Immature natural killer cell (primary cell): ENCODE measurements around the gene PAX2. TPM values are rescaled to one million over a fixed set of nuclear protein-coding genes. Genes with fewer than 3 reads are reported as not detected.
A peak's percentile ranks its signal among the peaks of the same experiment; 100 is the strongest.

ENCODE experiments used
- DNase-seq, 3 donors: peaks; one replicate each; pipeline ENCODE4 v3.0.0; 2022; ENCODE audit warnings: mixed read lengths in 1 of 3
- H3K27ac Mint-ChIP-seq, 6 donors: one replicate each; pipeline ENCODE4 v1.8.0; 2020; ENCODE audit warnings: mixed read lengths in 6 of 6, mild to moderate bottlenecking in 5 of 6, inconsistent platforms in 4 of 6, moderate library complexity in 3 of 6
- H3K27me3 Mint-ChIP-seq, 3 donors: one replicate each; pipeline ENCODE4 v1.8.0; 2020 to 2021; ENCODE audit warnings: low read depth in 3 of 3, mild to moderate bottlenecking in 3 of 3, mixed read lengths in 3 of 3, moderate library complexity in 3 of 3, inconsistent platforms in 1 of 3
- H3K36me3 Mint-ChIP-seq, 3 donors: one replicate each; pipeline ENCODE4 v1.8.0; 2020; ENCODE audit warnings: mixed read lengths in 3 of 3, inconsistent platforms in 2 of 3, mild to moderate bottlenecking in 2 of 3
- H3K4me1 Mint-ChIP-seq, 2 donors: one replicate each; pipeline ENCODE4 v1.8.0; 2020; ENCODE audit warnings: inconsistent platforms in 2 of 2, mild to moderate bottlenecking in 2 of 2, mixed read lengths in 2 of 2, moderate library complexity in 1 of 2
- H3K4me3 Mint-ChIP-seq, 5 donors: one replicate each; pipeline ENCODE4 v1.8.0; 2020; ENCODE audit warnings: mild to moderate bottlenecking in 5 of 5, mixed read lengths in 5 of 5, inconsistent platforms in 3 of 5, moderate library complexity in 3 of 5
- H3K9me3 Mint-ChIP-seq, 6 donors: one replicate each; pipeline ENCODE4 v1.8.0; 2020; ENCODE audit warnings: mild to moderate bottlenecking in 6 of 6, mixed read lengths in 6 of 6, inconsistent platforms in 4 of 6, moderate library complexity in 3 of 6
- polyA plus RNA-seq, 3 donors: library from polyadenylated mRNA; unstranded; fragments of 300-500 nt; fragmentation: Illumina TruSeq; gene quantifications; one replicate each; pipeline ENCODE4 v1.2.3, GENCODE V29; 2021

The PAX2 gene
- polyA plus RNA-seq, 3 donors from 2014 or later, result not detected

GRCh38 chr10:100837300-100837699 lies 91.9 kb downstream of the PAX2 start:
- peaks cover 4 to 14% (median 4%) of the 10 kb centered on the region in 3 donors for H3K27me3 Mint-ChIP-seq
- peaks cover 0 to 3% (median 0%) of the 10 kb centered on the region in 6 donors for H3K9me3 Mint-ChIP-seq
- H3K4me3 Mint-ChIP-seq, result no peak overlapping the region
- H3K27ac Mint-ChIP-seq, result no peak overlapping the region
- no peaks in the 10 kb centered on the region for H3K4me1 Mint-ChIP-seq
- no peak for DNase-seq
- H3K36me3 Mint-ChIP-seq, result no peaks in the 10 kb centered on the region

- no peak overlapping the region for H3K4me3 Mint-ChIP-seq
- DNase-seq, result no peak
- H3K9me3 Mint-ChIP-seq, result peaks cover 0 to 4% (median 0%) of the 10 kb centered on the region in 6 donors
- no peaks in the 10 kb centered on the region for H3K36me3 Mint-ChIP-seq
- no peak overlapping the region for H3K27ac Mint-ChIP-seq
- peaks cover 0 to 11% (median under 1%) of the 10 kb centered on the region in 3 donors for H3K27me3 Mint-ChIP-seq
- no peaks in the 10 kb centered on the region for H3K4me1 Mint-ChIP-seq
These were observed 93.6 kb downstream of the PAX2 start for GRCh38 chr10:100838986-100839385.

DNA sequence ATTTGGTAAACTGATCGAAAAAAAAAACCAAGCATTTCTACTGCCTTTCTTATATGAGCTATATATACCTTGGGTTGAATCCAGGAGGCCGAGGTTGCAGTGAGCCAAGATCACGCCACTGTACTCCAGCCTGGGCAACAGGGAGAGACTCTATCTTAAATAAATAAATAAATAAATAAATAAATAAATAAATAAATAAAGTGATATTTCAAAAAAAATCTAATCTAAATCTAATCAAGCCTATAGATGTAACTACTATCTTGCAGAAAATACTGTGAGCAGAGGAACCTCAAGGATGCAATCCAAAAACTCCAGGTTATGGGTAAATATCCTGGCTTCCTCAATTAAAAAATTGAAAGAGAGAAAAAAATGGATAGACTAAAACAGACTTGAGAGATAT lies 96.1 kb downstream of the PAX2 start:
- no peak for DNase-seq
- Mint-ChIP-seq H3K27ac (no peak overlapping the region), H3K36me3 (no peaks in the 10 kb centered on the region), H3K4me1 (no peaks in the 10 kb centered on the region), H3K4me3 (no peak overlapping the region), H3K9me3 (peaks cover 0 to 2% (median 0%) of the 10 kb centered on the region in 6 donors), H3K27me3 (peaks cover 0 to 8% (median 2%) of the 10 kb centered on the region in 3 donors)

DNA sequence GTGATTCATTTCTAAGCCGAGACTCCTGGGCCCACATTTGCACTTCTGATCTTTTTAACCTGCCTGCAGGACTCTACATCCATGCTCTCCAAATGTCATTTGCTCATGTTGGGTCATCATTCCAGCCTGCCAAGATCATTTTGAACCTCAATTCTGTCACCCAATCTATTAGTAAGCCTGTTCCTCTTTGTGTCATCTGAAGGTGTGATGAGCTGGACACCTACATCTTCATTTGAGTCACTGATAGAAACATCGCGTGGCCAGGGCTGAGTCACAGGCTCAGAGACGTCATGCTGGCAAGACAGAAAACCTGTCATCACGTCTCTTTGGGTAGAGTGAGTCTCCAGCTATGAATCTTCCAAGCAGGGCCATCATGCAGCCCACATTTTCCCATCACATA lies 102.1 kb downstream of the PAX2 start:
- no peak for DNase-seq
- H3K4me3 Mint-ChIP-seq, result no peak overlapping the region
- H3K9me3 Mint-ChIP-seq, result peaks cover 0 to 2% (median 0%) of the 10 kb centered on the region in 6 donors
- H3K4me1 Mint-ChIP-seq, result no peaks in the 10 kb centered on the region
- H3K27me3 Mint-ChIP-seq, result peaks cover 6 to 28% (median 11%) of the 10 kb centered on the region in 3 donors
- no peak overlapping the region for H3K27ac Mint-ChIP-seq
- no peaks in the 10 kb centered on the region for H3K36me3 Mint-ChIP-seq

DNA sequence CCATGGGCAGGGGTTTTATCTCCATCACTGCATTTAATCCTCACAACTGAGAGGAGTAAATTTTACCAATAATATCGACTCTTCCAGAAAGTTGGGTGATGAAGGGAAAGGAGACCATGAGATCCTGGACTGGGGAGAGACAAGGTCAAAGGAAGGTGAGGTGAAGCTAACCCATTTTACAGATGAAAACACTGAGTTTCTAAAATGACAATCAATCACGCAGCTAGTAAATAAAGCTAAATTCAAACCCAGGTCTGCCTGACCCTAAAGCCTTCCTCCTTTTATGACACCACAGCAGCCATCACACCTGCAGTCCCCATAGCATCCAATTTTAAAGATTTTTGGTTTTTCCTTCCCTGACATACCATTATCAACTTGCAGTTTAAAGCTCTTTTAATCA lies 103.4 kb downstream of the PAX2 start:
- no peak overlapping the region for H3K4me3 Mint-ChIP-seq
- no peaks in the 10 kb centered on the region for H3K4me1 Mint-ChIP-seq
- H3K27me3 Mint-ChIP-seq, result peaks cover 8 to 28% (median 12%) of the 10 kb centered on the region in 3 donors
- no peak overlapping the region for H3K27ac Mint-ChIP-seq
- no peak for DNase-seq
- H3K36me3 Mint-ChIP-seq, result no peaks in the 10 kb centered on the region
- peaks cover 0 to 3% (median 0%) of the 10 kb centered on the region in 6 donors for H3K9me3 Mint-ChIP-seq

DNA sequence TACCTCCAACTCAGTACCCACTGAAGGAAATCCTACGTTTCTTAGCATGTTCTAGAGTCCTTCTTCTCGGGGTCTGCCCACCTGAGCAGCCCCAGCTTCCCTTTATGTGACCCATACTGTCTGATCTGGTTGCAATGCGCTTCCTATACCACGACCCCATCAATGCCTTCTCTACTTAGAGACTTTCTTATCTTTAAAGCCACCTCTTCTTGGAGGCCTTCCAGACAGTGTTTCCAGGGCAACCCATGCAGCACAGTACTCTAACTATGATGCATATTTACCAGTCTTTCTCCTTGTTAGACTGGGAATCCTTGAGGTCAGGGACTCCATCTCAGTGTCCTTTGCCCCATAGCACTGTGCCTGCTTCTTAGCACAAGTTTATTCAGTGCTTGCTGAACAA lies 112.9 kb downstream of the PAX2 start:
- no peaks in the 10 kb centered on the region for H3K36me3 Mint-ChIP-seq
- H3K4me1 Mint-ChIP-seq, result no peaks in the 10 kb centered on the region
- no peak overlapping the region for H3K27ac Mint-ChIP-seq
- no peak for DNase-seq
- H3K27me3 Mint-ChIP-seq, result peaks cover 4 to 23% (median 6%) of the 10 kb centered on the region in 3 donors
- peaks cover 0 to 5% (median 0%) of the 10 kb centered on the region in 6 donors for H3K9me3 Mint-ChIP-seq
- no peak overlapping the region for H3K4me3 Mint-ChIP-seq

DNA sequence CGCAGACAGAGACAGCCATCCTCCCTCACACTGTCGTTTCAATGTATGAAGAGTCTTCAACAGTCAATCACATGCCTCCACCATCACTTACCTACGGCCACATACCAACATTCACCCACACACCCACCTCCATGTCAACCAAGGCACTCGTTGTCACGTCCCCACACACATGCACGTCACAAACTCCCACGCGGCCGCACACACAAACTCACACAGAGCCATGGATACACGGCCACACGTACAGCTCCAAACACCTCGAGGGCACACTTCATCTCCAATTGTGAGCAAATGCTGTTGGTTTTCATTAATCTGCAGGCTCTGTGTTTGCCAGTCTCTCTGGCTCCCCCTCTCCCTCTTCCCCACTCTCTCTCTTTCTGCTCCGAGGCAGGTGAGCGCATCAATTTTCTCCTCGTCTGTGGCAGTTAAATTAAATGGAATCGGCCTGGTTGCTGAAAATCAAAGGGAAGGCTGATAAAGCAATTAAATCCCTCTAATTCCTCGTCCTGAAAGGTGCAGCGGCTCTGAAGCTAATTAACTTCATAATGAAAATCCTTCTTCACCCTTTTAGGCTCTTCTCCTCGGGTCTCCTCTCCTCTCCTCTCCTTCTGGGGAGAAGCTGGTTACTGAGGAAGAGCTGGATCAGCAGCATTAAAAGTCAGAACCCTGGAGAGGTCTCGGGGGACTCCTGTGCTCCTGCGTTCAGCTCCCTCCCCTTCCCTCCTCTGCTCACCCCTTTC lies 113.5 kb downstream of the PAX2 start:
- H3K27me3 Mint-ChIP-seq, result peaks cover 4 to 26% (median 5%) of the 10 kb centered on the region in 3 donors
- H3K9me3 Mint-ChIP-seq, result peaks cover 0 to 3% (median 0%) of the 10 kb centered on the region in 6 donors
- no peak for DNase-seq
- H3K36me3 Mint-ChIP-seq, result no peaks in the 10 kb centered on the region
- H3K4me3 Mint-ChIP-seq, result no peak overlapping the region
- H3K4me1 Mint-ChIP-seq, result no peaks in the 10 kb centered on the region
- H3K27ac Mint-ChIP-seq, result no peak overlapping the region

GRCh38 chr10:100859484-100859763 lies 114.0 kb downstream of the PAX2 start:
- no peaks in the 10 kb centered on the region for H3K36me3 Mint-ChIP-seq
- no peak overlapping the region for H3K4me3 Mint-ChIP-seq
- peaks cover 0 to 3% (median 0%) of the 10 kb centered on the region in 6 donors for H3K9me3 Mint-ChIP-seq
- no peak overlapping the region for H3K27ac Mint-ChIP-seq
- no peaks in the 10 kb centered on the region for H3K4me1 Mint-ChIP-seq
- no peak for DNase-seq
- peaks cover 4 to 27% (median 5%) of the 10 kb centered on the region in 3 donors for H3K27me3 Mint-ChIP-seq

DNA sequence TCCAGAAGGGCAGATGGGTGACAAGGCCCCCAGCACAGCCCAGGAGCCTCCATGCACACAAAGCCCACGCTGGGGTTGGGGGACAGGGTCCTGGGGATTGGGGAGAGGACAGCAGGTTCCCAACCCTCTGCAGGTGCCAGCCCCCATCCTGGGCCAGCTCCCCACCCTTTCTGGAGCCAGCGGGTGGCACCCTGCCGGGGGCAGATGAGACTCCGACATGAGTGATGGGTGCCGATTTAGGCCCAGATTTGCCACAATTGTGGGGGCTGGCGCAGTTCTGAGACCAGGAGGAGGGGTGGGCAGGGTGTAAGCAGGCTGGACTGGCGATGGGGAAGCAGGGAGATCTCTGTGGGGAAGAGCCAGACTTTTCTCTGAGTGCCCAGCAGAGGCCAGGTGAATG lies 118.1 kb downstream of the PAX2 start:
- peaks cover 4 to 29% (median 13%) of the 10 kb centered on the region in 3 donors for H3K27me3 Mint-ChIP-seq
- H3K4me3 Mint-ChIP-seq, result no peak overlapping the region
- H3K4me1 Mint-ChIP-seq, result no peaks in the 10 kb centered on the region
- no peaks in the 10 kb centered on the region for H3K36me3 Mint-ChIP-seq
- H3K9me3 Mint-ChIP-seq, result peaks cover 0 to 2% (median 0%) of the 10 kb centered on the region in 6 donors
- H3K27ac Mint-ChIP-seq, result no peak overlapping the region
- DNase-seq, result no peak

DNA sequence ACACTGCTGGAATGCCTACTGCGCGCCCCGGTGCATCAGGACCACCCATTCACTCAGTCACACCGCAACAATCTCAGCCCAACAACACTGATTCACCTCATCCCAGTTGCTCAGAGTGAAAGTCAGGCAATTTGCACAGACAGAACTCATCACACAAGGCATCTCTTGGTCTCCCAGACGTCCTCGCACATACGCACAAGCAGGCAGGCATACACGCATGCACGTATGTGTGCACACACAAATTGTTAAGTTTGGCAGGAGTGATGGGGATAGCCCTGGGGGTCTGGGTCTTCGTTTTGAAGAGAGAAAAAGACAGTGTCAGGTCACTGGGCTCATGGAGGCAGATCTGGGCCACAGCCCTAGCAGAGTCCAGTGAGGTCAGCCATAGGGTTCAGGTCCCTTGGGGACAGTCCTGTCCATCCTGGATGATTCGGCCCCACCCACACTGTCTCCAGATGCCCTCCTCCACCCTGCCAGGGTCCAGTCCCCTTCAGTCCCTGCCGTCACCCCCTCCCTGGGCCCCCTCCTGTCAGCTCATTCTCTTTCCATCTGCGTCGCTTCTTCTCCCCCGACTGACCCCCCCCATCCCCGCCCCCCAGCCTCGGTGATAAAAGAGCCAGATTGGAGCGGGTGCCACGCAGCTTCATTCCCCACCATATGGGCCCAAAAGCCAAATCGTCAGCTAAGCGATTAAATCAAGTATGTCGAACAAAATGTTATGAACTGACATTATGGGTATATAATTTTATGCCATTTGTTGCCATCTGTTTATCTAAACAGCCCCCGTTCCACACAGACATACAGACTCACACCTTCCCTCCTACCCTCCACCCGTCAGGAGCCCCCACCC lies 118.9 kb downstream of the PAX2 start:
- no peak for DNase-seq
- no peaks in the 10 kb centered on the region for H3K36me3 Mint-ChIP-seq
- H3K27ac Mint-ChIP-seq, result peak overlapping the region in 1 of 6 donors; percentile 7
- no peaks in the 10 kb centered on the region for H3K4me1 Mint-ChIP-seq
- H3K9me3 Mint-ChIP-seq, result peaks cover 0 to 2% (median 0%) of the 10 kb centered on the region in 6 donors
- H3K4me3 Mint-ChIP-seq, result no peak overlapping the region
- H3K27me3 Mint-ChIP-seq, result peaks cover 2 to 26% (median 10%) of the 10 kb centered on the region in 3 donors

GRCh38 chr10:100864978-100865377 lies 119.6 kb downstream of the PAX2 start:
- peaks cover 2 to 26% (median 10%) of the 10 kb centered on the region in 3 donors for H3K27me3 Mint-ChIP-seq
- H3K4me1 Mint-ChIP-seq, result no peaks in the 10 kb centered on the region
- H3K27ac Mint-ChIP-seq, result no peak overlapping the region
- no peak for DNase-seq
- no peaks in the 10 kb centered on the region for H3K36me3 Mint-ChIP-seq
- no peaks in the 10 kb centered on the region for H3K9me3 Mint-ChIP-seq
- no peak overlapping the region for H3K4me3 Mint-ChIP-seq

- H3K36me3 Mint-ChIP-seq, result no peaks in the 10 kb centered on the region
- no peak overlapping the region for H3K4me3 Mint-ChIP-seq
- no peak overlapping the region for H3K27ac Mint-ChIP-seq
- no peaks in the 10 kb centered on the region for H3K4me1 Mint-ChIP-seq
- H3K9me3 Mint-ChIP-seq, result no peaks in the 10 kb centered on the region
- DNase-seq, result no peak
- peaks cover 5 to 26% (median 10%) of the 10 kb centered on the region in 3 donors for H3K27me3 Mint-ChIP-seq
These were observed 120.6 kb downstream of the PAX2 start for GRCh38 chr10:100866010-100866409.

GRCh38 chr10:100866575-100867098 lies 121.3 kb downstream of the PAX2 start:
- H3K9me3 Mint-ChIP-seq, result no peaks in the 10 kb centered on the region
- H3K4me3 Mint-ChIP-seq, result no peak overlapping the region
- no peaks in the 10 kb centered on the region for H3K4me1 Mint-ChIP-seq
- no peaks in the 10 kb centered on the region for H3K36me3 Mint-ChIP-seq
- H3K27ac Mint-ChIP-seq, result no peak overlapping the region
- DNase-seq, result no peak
- H3K27me3 Mint-ChIP-seq, result peaks cover 6 to 23% (median 10%) of the 10 kb centered on the region in 3 donors
